OCI-M1 (cell line): ENCODE results near the gene FBXO48.
A peak's percentile ranks its signal among the peaks of the same experiment; 100 is the strongest.
"Not testable (repeated sequence)": the region's sequence is repeated elsewhere in the genome, so short reads cannot be mapped to it uniquely, and the experiment has no call there.

ENCODE experiments used
- DNase-seq: peaks from one replicate; lab custom pipeline; 2025; lab: John Stamatoyannopoulos, UW

FBXO48 gene, protein sequence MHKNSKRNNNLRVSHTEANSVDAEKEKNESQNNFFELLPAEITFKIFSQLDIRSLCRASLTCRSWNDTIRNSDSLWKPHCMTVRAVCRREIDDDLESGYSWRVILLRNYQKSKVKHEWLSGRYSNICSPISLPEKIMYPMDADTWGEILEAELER

DNA sequence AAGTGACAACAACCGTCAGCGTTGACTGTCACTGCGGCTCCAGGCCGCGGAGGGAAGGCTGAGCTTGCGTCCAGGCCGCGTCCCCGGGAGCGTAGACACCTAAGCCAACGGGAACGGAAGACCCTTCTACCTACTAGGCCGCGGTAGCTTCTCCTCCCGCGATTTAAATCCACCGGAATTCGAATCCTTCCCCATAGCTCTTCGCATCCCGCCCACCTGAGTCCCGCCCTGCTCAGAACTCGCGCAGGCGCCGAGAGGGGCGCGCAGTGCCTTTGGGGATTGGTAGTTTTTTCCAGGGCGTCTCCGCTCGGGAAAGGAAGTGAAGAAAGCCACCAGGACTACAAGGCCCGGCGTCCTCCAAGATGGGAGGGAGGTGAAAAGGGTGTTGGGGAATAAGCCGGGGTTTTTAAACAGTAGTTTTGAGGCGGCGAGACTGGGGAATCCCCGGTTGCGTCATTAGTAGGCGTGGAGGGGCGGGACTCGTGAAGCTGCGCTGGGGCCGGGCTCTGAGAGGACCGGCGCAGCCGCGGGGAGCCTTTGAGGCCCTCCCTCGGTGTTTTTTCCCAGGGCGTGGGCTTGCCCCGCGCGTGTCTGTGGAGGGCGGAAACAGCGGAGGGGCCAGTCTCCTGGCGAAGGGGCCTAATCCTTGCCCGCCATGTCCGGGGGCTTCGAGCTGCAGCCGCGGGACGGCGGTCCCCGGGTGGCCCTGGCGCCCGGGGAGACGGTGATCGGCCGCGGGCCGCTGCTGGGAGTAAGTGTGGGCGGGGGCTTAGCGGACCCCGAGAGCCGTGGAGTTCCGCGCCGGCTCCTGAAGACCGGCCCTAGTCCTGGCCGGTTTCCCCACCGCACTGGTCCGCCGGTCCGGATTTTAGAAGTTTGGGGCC lies at the start of gene FBXO48, which contains the start of gene APLF:
TSS of gene FBXO48 (minus strand) at position 218 of the 884 bp plus-strand sequence. CDS start 2,149 bp downstream, outside the sequence.
TSS of gene APLF (plus strand) at position 509 of the 884 bp plus-strand sequence. CDS start at position 656, 147 bp downstream.
- DNase-seq = peak; percentile 98

DNA sequence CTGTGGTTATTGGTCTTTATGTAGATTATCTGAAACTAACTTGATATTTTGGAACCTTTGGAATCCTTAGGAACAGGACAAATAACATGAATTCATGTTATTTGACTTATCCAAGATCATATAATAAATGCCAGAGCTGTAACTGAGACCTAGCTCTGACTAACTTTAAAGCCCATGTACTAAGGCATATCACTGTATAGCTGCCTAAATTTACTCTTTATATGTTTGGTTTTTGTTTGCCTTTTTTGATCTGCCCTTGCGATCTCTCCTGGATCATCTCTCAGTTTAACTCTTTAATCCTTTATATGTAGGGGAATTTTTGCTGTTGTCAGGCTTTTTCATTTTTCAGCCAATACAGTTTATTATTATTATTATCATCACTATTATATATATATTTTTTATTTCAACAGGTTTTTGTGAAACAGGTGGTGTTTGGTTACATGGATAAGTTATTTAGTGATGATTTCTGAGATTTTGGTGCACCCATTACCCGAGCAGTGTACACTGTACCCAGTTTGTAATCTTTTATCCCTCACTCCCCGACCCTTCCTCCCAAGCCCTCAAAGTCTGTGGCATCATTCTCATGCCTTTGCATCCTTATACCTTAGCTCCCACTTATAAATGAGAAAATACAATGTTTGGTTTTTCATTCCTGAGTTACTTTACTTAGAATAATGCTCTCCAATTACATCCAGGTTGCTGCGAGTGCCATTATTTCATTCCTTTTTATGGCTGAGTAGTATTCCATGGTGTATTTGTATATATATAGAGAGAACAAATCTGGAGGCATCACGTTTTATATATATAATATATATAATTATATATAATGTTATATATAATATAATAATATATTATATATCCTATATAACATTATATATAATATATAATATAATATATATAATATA lies 49.2 kb upstream of the FBXO48 start:
- no peak for DNase-seq

DNA sequence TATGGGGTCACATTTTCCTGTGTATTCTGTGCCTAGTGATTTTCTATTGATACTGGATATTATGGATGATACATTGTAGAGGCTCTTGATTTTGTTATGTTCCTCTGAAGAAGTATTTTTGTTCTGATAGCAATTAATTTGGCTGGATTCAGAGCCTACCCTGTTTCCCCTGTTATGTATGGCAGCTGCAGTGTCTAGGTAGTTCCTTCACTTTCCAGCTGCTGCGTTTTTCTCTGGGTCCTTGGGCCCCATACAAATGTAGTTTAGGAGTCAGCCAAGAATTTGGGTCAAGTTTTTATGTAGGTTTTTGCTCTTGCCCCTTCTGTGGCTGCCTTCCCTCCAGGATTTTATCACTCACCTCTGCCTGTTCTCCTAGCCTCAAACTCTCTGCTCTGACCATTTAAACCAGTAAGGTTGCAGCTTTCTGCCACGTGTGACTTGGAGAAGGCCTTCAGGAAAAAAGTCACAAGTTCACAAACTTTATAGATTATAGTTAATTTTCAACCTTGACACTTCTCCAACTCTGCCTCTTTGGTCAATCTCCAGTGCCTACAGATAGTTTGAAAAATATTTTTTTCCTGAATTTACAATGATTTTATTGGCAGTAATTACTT lies 47.3 kb upstream of the FBXO48 start:
- no peak for DNase-seq

DNA sequence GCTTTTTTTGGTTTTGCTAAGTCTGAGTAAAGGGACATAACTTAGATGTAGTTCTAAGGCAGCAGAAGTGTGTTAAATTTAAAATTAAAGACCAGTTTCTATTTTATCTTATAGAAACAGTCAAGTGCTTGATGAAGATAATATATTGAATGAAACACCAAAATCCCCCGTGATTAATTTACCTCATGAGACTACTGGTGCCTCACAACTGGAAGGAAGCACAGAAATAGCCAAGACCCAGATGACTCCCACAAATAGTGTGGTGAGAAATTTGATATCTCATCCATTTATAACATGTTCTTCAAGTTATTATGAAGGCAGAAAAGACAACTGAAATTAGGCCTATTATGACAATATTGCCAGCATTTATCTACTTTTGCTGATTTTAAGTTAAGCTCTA lies 45.9 kb upstream of the FBXO48 start:
- no peak for DNase-seq

DNA sequence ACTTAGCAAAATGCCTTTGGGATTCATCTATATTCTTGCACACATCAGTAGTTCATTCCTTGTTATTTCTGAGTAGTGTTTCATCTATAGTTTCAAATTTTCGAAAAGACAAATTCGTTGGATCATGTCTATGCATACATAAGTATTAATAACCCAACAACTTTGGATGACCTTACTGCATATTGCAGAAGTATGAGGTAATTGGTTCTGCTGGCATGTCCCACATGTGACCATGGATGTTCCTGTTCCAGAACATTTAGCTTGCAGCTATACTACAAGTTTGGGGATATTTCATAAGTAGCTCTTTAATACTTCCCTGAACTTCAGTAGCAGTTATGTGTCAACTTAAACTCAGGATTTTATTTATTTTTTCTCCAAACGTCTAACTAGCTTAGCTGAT lies 45.2 kb upstream of the FBXO48 start:
- no peak for DNase-seq

DNA sequence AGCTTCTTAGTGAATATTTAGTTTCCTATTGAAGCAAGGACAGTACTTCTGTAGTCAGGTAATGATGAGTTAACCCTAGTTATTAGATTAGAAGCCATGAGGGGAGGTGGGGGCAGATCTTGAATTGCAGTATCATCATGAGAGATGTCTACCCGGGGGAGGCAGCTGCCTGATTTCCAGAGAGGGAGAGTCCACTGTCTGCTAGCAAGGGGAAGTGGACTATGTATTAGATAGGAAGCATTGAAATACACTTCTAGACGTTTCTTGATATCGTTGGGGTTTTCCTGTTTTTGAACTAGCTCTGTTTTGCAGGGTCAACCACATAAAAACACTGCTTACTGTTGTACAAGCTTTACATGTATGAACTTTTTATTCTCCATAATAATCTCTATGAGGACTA lies 39.1 kb upstream of the FBXO48 start:
- peak; percentile 57 for DNase-seq

DNA sequence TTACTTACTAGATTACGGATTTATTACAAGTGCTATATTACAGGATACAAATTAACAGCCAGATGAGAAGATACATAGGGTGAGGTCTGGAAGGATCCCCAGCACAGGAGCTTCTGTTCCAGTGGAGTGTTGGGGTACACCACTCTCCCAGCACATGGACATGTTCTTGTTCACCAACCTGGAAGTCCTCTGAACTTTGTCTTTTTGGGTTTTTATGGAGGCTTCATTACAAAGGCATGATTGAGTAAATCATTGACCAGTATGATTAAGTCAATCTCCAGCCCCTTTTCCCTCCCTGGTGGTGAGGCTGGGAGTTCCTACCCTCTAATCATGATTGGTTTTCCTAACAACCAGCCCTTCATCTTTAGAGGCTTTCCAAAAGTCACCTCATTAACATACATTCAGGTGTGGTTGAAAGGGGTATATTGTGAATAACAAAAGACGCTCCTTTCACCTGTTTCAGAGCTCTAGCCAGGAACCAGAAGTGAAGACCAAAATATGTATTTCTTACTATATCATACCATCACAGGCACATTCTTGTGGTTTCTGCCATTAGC lies 38.6 kb upstream of the FBXO48 start:
- DNase-seq = no peak

DNA sequence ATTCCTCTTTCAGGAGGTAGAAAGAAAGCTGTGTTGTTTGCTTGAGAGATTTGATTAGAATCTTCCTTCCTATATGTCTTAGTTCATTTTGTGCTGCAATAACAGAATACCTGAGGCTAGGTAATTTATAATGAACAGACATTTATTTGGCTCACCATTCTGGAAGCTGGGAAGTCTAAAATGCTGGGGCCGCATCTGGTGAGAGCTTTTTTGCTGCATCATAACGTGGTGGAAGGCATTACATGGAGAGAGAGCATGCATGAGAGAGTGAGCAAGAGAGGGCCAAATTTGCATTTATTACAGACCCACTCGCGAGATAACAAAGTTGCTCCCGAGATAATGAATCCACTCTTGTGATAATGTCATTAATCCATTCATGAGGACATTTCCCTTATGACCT lies 34.7 kb upstream of the FBXO48 start:
- DNase-seq = no peak

DNA sequence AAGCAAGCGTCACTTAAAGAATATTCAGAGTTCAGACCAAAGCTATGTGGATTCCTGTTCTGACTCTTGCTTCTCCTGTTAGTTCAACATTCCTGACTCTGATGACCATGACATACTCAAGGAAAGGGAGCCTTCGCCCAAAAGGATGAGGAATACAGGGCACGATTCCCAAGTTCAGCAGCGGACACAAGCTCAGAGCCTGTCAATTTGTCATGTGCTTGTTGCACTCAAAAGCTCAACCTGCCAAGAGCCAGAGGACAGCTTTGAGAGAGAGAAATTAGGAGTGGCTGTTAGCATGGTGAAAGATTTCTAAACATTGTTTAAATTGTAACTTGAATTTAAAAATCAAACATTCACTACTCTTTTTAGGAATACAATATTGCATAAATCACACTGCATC lies 33.6 kb upstream of the FBXO48 start:
- DNase-seq = no peak

DNA sequence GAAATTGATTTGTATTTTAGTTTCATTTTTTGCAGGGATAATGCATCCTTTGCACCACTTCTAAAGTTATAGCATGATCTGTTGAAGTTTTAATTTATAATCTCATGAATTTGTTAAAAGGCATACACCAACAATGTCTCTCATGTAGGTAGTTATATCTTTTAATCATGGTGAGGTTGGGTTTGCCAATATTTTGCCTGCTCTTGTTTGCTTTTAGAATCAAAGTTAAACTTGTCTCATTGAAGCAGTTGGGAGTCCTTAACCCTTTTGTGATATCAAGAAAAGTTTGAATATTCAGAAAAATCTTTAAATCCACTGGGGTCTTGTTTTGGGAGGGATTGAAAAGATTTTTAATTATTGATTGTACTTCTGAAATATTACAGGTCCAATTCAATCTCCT lies 32.0 kb upstream of the FBXO48 start:
- DNase-seq = no peak

DNA sequence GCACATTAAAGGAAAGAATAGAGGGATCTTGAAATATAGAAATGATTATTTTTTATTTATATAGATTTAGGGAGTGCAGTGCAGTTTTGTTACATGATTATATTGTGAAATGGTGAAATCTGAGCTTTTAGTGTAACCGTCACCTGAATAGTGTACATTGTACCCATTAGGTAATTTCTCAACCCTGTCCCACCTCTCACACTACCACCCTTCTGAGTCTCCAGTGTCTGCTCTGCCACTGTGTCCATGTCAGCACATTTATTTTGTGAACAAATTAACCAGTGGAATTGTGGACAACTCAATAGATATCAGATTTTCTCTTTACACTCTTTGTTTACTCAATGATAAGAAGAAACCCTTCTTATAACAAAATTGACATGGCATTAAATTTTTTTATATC lies 24.5 kb upstream of the FBXO48 start:
- DNase-seq = no peak

DNA sequence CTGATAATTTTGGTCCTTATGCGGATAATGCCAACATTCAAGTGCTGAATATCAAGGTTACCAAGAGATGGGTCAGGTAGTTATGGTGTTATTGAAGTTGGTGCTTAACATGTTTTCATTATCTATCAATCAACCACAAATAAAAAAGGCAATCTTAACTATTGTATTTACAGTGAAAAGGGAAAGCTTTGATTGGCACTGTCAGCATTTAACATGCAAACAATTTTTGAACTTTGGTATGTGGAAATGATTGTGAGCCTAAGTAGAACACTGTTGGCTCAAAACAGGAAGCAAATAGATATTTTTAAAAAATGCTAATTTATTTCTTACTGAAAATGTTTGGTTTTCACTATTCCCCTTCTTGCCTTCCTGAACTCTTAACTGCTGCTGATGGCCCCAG lies 22.2 kb upstream of the FBXO48 start:
- DNase-seq = no peak

DNA sequence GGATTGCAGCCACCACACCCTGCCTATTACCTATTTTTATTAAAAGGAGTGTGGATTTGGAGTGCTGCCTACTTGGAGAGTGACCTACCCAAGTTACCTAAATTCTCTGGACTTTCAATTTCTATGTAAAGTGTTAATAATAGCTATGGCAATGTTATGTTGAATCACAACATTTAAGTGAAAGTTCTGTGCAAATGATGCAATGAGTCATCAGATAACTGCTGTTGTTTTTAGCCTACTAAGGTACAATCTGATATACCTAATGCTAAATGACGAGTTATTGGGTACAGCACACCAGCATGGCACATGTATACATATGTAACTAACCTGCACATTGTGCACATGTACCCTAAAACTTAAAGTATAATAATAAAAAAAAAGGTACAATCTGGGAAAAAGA lies 21.5 kb upstream of the FBXO48 start:
- not testable (repeated sequence) for DNase-seq

DNA sequence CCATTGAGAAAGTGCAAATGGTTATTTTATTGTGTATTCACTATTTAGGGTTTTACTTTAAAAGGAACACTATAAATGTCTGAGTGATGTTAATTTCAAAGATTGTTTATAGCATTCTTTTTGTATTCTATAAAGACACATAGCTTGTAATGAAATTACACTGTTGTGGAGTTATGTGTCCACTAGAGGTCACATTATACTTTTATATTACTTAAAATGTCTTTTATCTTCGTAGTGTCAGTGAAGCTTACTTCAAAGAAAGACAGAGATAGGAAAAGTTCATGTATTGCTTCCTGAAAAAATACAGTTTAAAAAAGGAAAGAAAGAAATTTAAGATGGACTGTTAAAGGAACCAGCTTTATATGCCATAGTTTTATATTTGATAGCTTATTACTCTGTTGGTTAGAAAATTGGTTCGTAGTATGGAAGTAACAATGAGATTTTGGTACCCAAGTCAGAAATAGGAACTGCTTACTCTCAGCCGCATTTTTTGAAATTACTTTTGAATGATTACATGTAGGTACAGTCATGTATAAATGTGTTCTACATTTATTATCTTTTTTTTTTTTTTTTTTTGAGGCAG lies 20.8 kb upstream of the FBXO48 start:
- DNase-seq = peak; percentile 65

DNA sequence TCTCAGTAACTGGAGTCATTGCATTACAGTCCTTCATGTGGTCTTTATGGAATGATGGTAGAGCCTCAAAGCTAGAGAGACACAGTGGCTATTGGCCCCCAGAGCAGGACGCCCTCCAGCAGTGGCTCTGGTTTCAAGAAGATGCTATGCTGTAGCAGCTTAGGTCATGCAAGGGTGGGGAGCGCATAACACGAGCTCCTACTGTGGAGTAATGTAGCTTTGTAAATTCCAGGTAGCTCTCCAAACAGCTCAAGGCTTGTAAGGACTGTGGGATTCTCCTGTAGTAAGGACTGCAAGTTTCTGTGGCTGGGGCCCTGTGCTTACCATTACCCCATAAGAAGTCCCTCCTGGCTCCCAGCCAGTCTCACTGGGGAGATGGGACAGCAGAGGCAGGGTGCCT lies 15.9 kb upstream of the FBXO48 start:
- DNase-seq = no peak

DNA sequence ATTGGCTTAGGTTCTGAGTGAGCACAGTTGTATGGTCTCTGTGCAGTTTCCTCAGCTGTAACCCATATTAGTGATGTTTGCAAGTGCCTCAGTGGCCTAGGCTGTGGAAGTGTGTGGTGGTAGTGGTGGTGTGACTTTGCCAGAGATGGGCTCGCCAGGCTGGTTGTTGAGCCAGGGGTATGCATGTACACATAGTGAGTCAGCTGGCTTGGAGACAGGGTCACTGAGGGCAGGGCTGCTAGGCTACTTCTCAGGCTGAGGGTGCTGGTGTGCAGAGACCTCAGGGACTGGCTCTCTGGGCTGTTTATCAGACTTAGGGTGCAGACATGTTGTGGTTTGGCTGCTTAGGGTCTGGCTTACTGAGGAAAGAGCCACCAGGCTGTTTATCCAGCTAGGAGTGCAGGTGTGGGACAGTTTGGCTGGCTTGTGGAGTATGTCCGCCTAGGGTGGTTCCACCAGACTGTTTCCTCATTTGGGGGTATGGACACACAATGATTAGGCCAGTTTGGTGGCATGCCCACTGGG lies 15.3 kb upstream of the FBXO48 start:
- DNase-seq = no peak

DNA sequence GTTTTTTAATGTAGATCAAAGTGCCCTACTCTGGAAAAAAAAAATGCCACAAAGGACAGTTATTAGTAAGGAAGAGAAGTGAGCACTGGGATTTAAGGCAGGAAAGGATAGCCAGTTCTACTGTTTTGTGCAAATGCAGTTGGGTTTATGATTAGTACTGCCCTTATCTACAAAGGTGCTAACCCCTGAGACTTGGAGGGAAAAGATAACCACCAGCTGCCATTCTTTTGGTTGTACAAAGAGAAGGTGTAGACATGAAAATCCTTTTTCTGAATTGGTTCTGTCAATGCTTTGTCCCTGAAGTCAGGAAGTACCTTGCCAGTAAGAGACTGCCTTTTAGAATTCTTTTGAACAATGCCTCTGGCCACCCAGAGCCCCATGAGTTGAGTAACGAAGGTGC lies 11.6 kb upstream of the FBXO48 start:
- no peak for DNase-seq

DNA sequence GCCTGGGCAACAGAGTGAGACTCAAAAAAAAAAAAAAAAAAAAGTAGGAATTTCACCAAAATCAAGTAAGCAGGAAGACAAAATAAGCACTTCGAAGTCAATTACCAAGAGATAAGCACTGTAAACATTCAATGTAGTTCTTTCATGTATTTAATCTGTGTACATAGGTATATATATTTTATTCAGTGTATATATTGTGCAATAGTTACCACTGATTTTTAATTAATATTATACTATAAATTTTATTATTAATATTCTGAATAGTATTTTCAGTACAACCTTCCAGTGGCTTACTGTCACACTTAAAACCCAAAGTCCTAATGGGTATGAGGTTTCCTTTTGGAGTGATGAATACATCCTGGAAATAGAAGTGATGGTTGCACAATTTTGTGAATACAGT lies 9.4 kb upstream of the FBXO48 start:
- no peak for DNase-seq

DNA sequence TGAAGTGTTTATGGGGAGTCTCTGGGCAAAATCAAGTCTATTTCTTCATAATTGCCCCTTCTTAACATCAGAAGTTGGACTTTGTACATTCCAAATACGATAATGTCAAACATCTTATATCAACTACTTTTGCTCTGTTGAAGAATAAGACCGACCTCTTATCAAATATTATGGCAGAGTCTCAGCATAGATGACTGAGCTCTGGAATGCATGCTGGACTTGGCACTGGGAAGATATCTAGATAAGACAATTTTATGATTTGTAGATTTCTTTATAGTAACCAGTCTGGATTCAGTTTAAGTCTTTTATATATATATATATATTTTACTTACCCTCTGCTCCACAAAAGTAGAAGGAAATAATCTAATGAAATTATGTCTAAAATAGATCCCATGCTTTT lies 8.5 kb upstream of the FBXO48 start:
- no peak for DNase-seq

DNA sequence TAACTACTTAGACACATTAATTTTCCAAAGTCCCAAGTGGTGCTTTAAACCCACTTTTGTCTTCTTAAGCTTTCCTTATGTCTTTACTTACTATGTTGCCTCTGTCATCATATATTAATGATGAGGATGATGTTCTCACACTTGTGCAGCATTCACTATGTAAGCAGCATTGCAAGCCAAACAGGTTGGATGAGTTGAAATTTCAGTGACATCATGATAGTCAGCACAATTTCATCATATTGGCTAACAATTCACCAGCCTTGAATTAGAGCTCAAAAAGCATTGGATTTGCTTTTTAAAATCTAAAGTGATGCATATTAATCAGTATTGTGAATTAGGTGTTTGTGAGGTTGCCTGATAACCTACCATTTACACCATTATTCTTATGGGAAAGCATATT lies 8.0 kb upstream of the FBXO48 start:
- DNase-seq = no peak

DNA sequence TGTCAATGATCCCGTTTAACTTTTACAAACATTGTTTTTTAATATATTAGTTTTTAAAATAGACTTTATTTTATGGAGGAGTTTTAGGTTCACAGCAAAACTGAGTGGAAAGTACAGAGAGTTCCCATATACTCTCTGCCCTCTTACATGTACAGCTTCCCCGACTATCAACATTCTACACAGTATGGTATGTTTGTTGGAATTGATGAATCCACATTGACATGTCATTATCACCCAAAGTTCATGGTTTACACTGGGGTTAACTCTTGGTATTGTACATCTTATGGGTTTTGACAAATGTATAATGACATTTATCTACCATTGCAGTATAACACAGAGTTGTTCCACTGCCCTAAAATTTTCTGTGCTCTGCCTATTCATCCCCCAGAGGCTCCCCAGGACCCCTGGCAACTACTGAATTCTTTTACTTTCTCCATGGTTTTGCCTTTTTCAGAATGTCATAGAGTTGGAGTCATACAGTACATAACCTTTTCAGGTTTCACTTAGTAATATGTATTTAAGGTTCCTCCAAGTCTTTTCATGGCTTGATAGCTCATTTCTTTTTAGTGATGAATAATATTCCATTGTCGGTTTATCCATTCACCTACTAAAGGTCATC lies 5.8 kb upstream of the FBXO48 start:
- DNase-seq = no peak
